PC-9 (cell line): Measurements from ENCODE around the gene AADAC.

Source experiments
- CTCF ChIP-seq: fragments of 200-600 bp; sonication (generic); conservative IDR thresholded peaks from 2 replicates; pipeline ENCODE4 v1.6.1; 2017; ENCODE audit warnings: mixed run types, antibody characterized with exemption, mild to moderate bottlenecking, moderate library complexity
- EZH2 ChIP-seq: fragments of 200-600 bp; sonication (generic); IDR thresholded peaks from 2 replicates; pipeline ENCODE4 v1.8.0; 2017; ENCODE audit warnings: antibody characterized with exemption, low read depth

- TF ChIP-seq CTCF, result no peak
- TF ChIP-seq EZH2, result no peak
Observed at GRCh38 chr3:151873398-151873797, 59.5 kb downstream of the AADAC start, which contains the start of gene SUCNR1.
